Measurements from ENCODE around the gene TEX26.

The TEX26 gene

GRCh38 chr13:30916991-30917390 lies 15.5 kb upstream of the TEX26 start:
- TF ChIP-seq TCF12 (IDR thresholded peaks at IDR 0.05; ENCODE audit: low read depth) (no peak), NFIC (IDR thresholded peaks at IDR 0.05) (no peak), EGR1 (IDR thresholded peaks at IDR 0.05) (no peak), YY1 (IDR thresholded peaks at IDR 0.05; ENCODE audit: low read depth) (no peak), ZBTB7A (IDR thresholded peaks at IDR 0.05; ENCODE audit: low read depth) (no peak), RAD21 (IDR thresholded peaks at IDR 0.05; ENCODE audit: low read depth) (no peak), TAF1 (IDR thresholded peaks at IDR 0.05; ENCODE audit: low read depth) (no peak), CEBPB (IDR thresholded peaks at IDR 0.05) (no peak), FOXM1 (IDR thresholded peaks at IDR 0.05; ENCODE audit: borderline replicate concordance, low read depth) (no peak), EP300 (IDR thresholded peaks at IDR 0.05; ENCODE audit: borderline replicate concordance) (no peak), REST (IDR thresholded peaks at IDR 0.05; ENCODE audit: low read depth) (no peak), TEAD4 (IDR thresholded peaks at IDR 0.05) (no peak)
- TF ChIP-seq, protein P1, sequence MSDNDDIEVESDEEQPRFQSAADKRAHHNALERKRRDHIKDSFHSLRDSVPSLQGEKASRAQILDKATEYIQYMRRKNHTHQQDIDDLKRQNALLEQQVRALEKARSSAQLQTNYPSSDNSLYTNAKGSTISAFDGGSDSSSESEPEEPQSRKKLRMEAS (IDR thresholded peaks at IDR 0.05): no peak

DNA sequence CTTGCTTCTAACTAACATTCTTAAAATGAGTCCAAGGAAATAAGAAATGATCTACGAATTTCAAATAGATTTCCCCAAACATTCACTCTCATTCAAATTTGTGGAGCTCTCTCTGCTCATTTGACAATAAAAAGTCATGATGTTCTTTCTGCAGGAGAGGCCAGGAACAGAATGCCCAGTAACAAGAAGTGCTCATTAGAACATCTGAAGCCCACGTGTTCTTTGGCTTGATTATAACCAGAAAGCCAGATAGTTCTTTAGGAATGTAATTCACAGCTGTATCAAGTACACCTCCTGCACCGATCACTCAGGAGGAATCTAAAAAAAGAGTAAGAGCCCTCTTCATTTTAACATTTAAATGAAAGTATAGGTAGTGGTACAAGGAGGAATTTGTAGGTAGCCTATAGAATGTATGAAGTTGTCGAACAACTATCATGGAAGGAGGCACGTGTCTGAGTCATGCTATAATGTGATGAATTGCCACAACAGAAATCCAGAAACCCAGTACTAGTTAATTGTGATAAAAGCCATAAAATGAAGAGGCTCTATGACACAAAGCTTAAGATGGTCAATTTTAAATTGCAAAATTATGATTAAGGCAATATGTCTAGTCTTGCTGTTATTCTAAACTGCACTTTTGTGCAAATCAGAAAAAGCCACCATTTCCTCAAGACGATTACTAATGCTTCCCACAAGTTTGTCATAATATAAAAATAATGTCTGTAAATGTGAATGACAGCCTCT lies 13.6 kb upstream of the TEX26 start:
- TF ChIP-seq CEBPB (IDR thresholded peaks at IDR 0.05): no peak
- TF ChIP-seq FOXM1 (IDR thresholded peaks at IDR 0.05; ENCODE audit: borderline replicate concordance, low read depth): no peak
- no peak for TF ChIP-seq TAF1 (IDR thresholded peaks at IDR 0.05; ENCODE audit: low read depth)
- TF ChIP-seq, protein P1 (IDR thresholded peaks at IDR 0.05): no peak
- no peak for TF ChIP-seq ZBTB7A (IDR thresholded peaks at IDR 0.05; ENCODE audit: low read depth)
- TF ChIP-seq NFIC (IDR thresholded peaks at IDR 0.05): no peak
- no peak for TF ChIP-seq YY1 (IDR thresholded peaks at IDR 0.05; ENCODE audit: low read depth)
- TF ChIP-seq RAD21 (IDR thresholded peaks at IDR 0.05; ENCODE audit: low read depth): no peak
- TF ChIP-seq TCF12 (IDR thresholded peaks at IDR 0.05; ENCODE audit: low read depth): no peak
- TF ChIP-seq REST (IDR thresholded peaks at IDR 0.05; ENCODE audit: low read depth): no peak
- TF ChIP-seq TEAD4 (IDR thresholded peaks at IDR 0.05): no peak
- no peak for TF ChIP-seq EGR1 (IDR thresholded peaks at IDR 0.05)
- TF ChIP-seq USF1 (IDR thresholded peaks at IDR 0.05): no peak
- TF ChIP-seq CREB1 (IDR thresholded peaks at IDR 0.05; ENCODE audit: low read depth): no peak
- no peak for TF ChIP-seq EP300 (IDR thresholded peaks at IDR 0.05; ENCODE audit: borderline replicate concordance)

GRCh38 chr13:30920162-30920909 lies 12.1 kb upstream of the TEX26 start:
- TF ChIP-seq TAF1 (IDR thresholded peaks at IDR 0.05; ENCODE audit: low read depth) (no peak), TEAD4 (IDR thresholded peaks at IDR 0.05) (no peak), RAD21 (IDR thresholded peaks at IDR 0.05; ENCODE audit: low read depth) (no peak)

- TF ChIP-seq RAD21 (IDR thresholded peaks at IDR 0.05; ENCODE audit: low read depth) (no peak), TAF1 (IDR thresholded peaks at IDR 0.05; ENCODE audit: low read depth) (no peak), EP300 (IDR thresholded peaks at IDR 0.05; ENCODE audit: borderline replicate concordance) (no peak), FOXM1 (IDR thresholded peaks at IDR 0.05; ENCODE audit: borderline replicate concordance, low read depth) (no peak), ZBTB7A (IDR thresholded peaks at IDR 0.05; ENCODE audit: low read depth) (no peak), CEBPB (IDR thresholded peaks at IDR 0.05) (no peak), EGR1 (IDR thresholded peaks at IDR 0.05) (no peak), USF1 (IDR thresholded peaks at IDR 0.05) (no peak)
- TF ChIP-seq, protein P1 (IDR thresholded peaks at IDR 0.05): no peak
Measured at GRCh38 chr13:30923418-30923817, 9.0 kb upstream of the TEX26 start.

- TF ChIP-seq EP300 (IDR thresholded peaks at IDR 0.05; ENCODE audit: borderline replicate concordance): no peak
- no peak for TF ChIP-seq YY1 (IDR thresholded peaks at IDR 0.05; ENCODE audit: low read depth)
- no peak for TF ChIP-seq TAF1 (IDR thresholded peaks at IDR 0.05; ENCODE audit: low read depth)
- TF ChIP-seq, protein P1 (IDR thresholded peaks at IDR 0.05): no peak
- no peak for TF ChIP-seq EGR1 (IDR thresholded peaks at IDR 0.05)
- TF ChIP-seq NFIC (IDR thresholded peaks at IDR 0.05): no peak
- no peak for TF ChIP-seq REST (IDR thresholded peaks at IDR 0.05; ENCODE audit: low read depth)
- no peak for TF ChIP-seq RAD21 (IDR thresholded peaks at IDR 0.05; ENCODE audit: low read depth)
- TF ChIP-seq TEAD4 (IDR thresholded peaks at IDR 0.05): no peak
- TF ChIP-seq FOXM1 (IDR thresholded peaks at IDR 0.05; ENCODE audit: borderline replicate concordance, low read depth): no peak
- no peak for TF ChIP-seq TCF12 (IDR thresholded peaks at IDR 0.05; ENCODE audit: low read depth)
- no peak for TF ChIP-seq CEBPB (IDR thresholded peaks at IDR 0.05)
Measured at GRCh38 chr13:30924721-30925120, 7.7 kb upstream of the TEX26 start.

Measured in Ishikawa (cell line).